ENCODE measurements around the gene GRK1. TPM values are rescaled to one million over a fixed set of nuclear protein-coding genes. Genes with fewer than 3 reads are reported as not detected.
"Not testable (repeated sequence)": the region's sequence is repeated elsewhere in the genome, so short reads cannot be mapped to it uniquely, and the experiment has no call there.

Gene GRK1
- total RNA-seq, 1 donor from 2014 or later, result not detected

- no peak for DNase-seq
Observed at GRCh38 chr13:113665597-113666328, 1.3 kb upstream of the GRK1 start.

- DNase-seq, result no peak
Observed at GRCh38 chr13:113666329-113666670, 719 bp upstream of the GRK1 start.

GRCh38 chr13:113667771-113668490 lies 912 bp downstream of the GRK1 start:
- no peak for DNase-seq

GRCh38 chr13:113668491-113668971 lies 1.5 kb downstream of the GRK1 start:
- no peak for DNase-seq

GRCh38 chr13:113669231-113669754 lies 2.3 kb downstream of the GRK1 start:
- DNase-seq, result no peak

GRCh38 chr13:113669755-113670341 lies 2.8 kb downstream of the GRK1 start:
- no peak for DNase-seq

- DNase-seq, result no peak
Observed at GRCh38 chr13:113670541-113670940, 3.5 kb downstream of the GRK1 start.

GRCh38 chr13:113671066-113672001 lies 4.3 kb downstream of the GRK1 start:
- DNase-seq, result no peak

GRCh38 chr13:113672002-113672651 lies 5.1 kb downstream of the GRK1 start:
- peak; percentile 12 for DNase-seq

GRCh38 chr13:113722921-113723320 lies 55.9 kb downstream of the GRK1 start:
- DNase-seq, result no peak

- no peak for DNase-seq
Observed at GRCh38 chr13:113723410-113724015, 56.5 kb downstream of the GRK1 start.

- no peak for DNase-seq
Observed at GRCh38 chr13:113724016-113724758, 57.2 kb downstream of the GRK1 start.

GRCh38 chr13:113724780-113725315 lies 57.8 kb downstream of the GRK1 start:
- DNase-seq, result no peak

- DNase-seq, result not testable (repeated sequence)
Observed at GRCh38 chr13:113725329-113726105, 58.5 kb downstream of the GRK1 start.

GRCh38 chr13:113726106-113726821 lies 59.2 kb downstream of the GRK1 start:
- DNase-seq, result not testable (repeated sequence)

- DNase-seq, result no peak
Observed at GRCh38 chr13:113726961-113727411, 60.0 kb downstream of the GRK1 start.

GRCh38 chr13:113728571-113729054 lies 61.6 kb downstream of the GRK1 start:
- no peak for DNase-seq

Data from skin of body (tissue), 2 donors.